CD4-positive, alpha-beta T cell treated with Interleukin-21 for 1 hour (primary cell): ENCODE measurements around the gene IKZF1.

ENCODE experiments used
- DNase-seq: peaks from one replicate; pipeline ENCODE4 v3.0.0-alpha.2; 2020

IKZF1 gene

DNA sequence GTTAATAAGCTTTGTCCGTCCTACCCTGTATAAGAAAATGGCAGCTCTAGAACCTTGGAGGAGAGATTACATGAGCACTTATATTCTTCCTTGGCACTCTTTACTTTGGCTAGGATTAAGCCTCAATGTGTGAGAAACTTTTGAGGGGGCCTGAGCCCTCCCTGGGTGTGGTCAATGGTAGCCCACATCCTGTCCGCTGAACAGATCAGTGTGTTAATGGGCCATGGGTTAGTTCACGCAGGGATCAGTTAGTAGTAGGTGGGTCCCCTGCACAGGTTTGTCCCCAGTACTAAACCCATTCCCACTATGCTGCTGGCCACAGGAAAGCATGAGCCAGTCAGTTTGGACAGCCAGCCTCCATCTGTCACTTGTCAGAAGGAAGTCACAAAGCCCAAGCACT is 20.2 kb upstream of the IKZF1 start:
- DNase-seq, result no peak

DNA sequence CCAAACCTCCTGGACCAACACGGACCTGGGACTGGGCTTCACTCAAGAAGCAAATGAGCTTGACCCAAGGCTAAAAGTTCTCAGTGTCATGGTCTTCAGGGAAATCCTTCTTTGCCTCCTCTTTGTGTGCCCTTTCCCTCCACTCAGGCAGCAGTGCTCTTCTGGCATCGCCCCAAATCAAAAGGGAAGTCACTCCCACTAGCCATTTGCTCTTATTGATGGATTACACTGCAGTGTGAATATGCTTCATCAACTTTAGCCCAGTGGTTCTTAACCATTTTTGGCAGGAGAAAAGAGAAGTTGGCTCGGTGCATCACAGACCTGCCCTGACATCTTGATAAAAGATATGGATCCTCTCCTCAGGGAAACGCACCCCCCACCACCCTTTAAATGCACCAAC is 19.2 kb upstream of the IKZF1 start:
- DNase-seq, result no peak

DNA sequence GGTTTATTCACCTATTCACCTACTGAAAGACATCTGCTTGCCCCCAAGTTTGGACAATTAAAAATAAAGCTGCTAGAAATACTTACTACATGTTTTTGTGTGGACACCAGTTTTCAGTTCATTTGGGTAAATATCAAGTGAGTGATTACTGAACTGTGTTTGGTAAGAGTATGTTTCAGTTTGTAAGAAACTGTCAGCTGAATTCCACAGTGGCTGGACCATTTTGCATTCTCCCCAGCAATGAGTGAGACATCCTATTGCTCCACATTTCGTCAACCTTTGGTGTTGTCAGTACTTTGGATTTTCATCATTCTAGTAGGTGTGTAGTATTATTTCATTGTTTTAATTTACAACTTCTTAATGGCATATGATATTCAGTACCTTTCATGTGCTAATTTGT is 17.4 kb upstream of the IKZF1 start:
- DNase-seq, result no peak

- no peak for DNase-seq
Measured at GRCh38 chr7:50292165-50292757, 12.3 kb upstream of the IKZF1 start.

DNA sequence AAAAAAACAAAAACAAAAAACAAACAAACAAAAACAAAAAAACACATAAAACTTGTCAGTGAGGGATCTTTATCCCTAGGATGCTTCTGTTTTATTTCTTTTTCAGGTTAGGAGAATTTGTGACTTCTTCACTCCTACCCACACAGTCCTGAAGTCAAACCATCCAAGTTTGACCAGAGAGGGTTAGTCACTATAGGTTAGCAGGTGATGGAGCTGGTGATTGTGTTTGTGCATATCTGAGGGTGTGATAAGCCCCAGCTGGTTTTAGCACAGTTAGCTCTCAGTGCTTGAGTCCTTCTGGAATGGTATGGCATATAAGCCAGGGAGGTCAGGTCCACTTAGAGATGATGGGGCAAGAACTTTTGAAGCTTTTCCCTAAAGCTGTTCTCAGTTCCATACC is 11.8 kb upstream of the IKZF1 start:
- no peak for DNase-seq

GRCh38 chr7:50293509-50294179 is 10.9 kb upstream of the IKZF1 start:
- DNase-seq, result no peak

GRCh38 chr7:50295133-50295532 is 9.4 kb upstream of the IKZF1 start:
- DNase-seq, result no peak

GRCh38 chr7:50296799-50297198 is 7.7 kb upstream of the IKZF1 start:
- no peak for DNase-seq

GRCh38 chr7:50298811-50299562 is 5.5 kb upstream of the IKZF1 start:
- no peak for DNase-seq

- no peak for DNase-seq
Measured at GRCh38 chr7:50300336-50300735, 4.2 kb upstream of the IKZF1 start.

- DNase-seq, result no peak
Measured at GRCh38 chr7:50302486-50303334, 1.8 kb upstream of the IKZF1 start.

- peak; percentile 37 for DNase-seq
Measured at GRCh38 chr7:50303335-50304128, 984 bp upstream of the IKZF1 start.

DNA sequence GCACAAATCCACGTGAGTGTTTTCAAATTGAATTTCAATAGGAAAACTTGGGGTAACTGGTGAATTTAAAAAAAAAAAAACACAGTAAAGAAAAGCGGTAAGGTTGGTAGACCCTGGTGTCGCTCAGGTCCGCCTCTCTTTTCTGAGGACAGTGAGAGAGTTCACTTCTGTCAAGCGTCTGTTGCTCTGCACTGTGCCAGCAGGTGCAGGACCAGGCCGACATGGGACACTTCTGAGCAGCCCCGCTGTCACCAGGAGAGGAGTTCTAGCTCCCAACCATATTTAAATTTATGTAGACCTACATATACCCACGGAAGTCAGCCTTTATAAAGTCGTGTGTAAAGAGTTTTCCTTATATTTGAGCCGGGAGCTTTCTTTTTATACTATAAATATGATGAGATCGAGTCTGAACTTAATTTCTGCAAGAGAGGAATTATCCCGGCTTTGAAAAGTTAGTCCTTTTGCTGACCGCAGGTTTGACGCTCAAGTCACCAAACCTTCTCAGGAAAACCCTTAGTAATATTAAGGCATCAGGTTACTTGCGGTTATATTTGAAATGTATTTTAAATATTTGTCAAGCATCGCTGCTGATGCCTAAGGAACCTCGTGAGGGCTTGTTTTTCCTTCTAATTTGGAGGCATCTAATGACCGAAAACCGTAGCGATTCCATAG is 531 bp downstream of the IKZF1 start:
- peak; percentile 79 for DNase-seq

GRCh38 chr7:50305583-50306493 is 1.3 kb downstream of the IKZF1 start:
- peak; percentile 36 for DNase-seq

DNA sequence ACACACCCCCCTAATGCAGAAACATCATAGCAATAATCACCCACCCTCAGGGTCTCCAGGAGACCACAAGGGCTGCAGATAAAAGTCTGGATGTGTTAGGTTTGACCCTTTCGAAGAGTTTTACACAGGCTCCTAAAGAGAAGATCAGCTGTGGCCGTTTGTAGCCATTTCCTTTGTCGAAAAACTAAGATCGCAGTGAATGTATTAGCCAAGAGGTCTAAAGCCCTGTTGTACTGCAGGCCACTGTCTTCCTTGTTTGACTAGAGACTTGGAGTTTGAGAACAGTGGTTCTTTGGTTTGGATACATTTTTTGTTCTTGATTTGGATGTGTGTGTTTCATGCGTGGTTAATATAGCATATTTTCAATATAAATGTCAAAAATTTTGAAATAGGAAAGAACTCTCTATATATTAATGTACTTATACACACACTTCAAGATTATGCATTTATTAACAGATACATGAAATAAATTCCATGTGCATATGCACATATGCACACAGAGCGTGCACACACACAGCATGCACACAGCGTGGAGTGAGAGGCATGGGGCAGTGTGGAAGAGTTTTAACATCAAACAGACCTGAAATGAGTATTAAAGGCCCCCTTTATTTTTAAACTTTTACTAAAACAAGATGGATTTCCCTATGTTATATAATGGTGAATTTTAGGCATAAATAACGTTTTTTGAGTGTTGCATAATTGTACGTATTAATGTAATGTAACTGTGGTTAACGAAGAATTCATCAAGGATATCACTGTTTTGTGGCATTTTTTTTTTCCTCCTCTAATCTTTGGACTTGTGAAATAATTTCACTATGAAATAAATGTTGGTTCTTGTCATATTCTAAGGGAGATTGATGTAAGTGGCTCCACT is 2.2 kb downstream of the IKZF1 start:
- DNase-seq, result peak; percentile 49

GRCh38 chr7:50307368-50308032 is 3.0 kb downstream of the IKZF1 start:
- peak; percentile 84 for DNase-seq

DNA sequence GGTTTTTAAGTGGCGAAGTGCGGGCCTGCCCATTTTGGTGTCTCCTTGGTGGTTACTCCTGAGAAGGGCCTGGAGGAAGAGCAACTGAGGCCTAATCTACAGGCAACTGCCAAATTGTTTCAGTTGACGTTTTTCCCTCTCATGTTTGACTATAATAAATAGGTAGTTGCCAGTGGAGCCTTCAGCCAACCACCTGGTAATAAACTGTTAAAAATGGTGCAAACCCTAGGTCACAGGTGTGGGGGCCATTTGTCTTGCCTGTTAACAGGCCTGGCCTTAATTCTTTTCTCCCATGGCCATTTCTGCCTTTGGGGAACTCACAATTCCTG is 3.7 kb downstream of the IKZF1 start:
- DNase-seq, result no peak

DNA sequence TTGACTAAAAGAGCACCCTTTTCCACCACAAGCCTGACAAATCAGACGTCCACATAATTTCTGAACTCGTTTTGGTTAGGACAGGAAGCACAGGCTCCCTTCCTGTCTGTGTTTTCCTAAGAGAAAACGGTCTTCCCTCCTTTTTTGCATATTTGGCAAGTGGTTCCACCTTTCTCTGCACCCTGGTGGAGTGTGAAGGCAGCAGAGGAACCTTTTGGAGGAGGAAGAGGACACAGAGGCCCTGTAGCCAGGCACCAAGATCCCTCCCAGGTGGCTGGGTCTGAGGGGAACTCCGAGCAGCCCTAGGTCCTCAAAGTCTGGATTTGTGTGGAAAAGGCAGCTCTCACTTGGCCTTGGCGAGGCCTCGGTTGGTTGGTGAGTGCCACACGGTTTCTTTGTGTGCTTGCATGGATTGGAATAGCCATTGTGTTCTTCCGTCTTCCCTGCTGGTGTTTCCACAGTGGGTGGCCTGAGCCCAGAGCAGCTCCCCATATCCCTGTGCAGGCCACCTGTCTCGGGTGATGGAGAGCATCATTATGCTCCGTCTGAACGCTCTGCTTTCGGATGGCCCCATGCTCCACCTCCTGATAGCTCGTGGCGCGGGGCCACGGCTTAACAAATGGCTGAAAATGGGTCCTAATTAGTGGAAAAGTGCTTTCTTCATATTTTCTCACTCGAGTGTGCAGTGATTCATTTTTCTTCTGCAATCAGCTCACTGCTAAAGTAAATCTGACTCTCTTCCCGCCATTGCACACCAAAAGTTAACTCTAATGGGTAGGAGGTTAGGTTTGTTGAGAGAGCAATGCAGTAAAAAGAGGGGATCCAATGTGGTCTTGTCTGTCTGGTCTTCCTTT is 4.2 kb downstream of the IKZF1 start:
- peak; percentile 53 for DNase-seq
